Measurements from ENCODE around the gene G3BP2.
"Not testable (repeated sequence)": the region's sequence is repeated elsewhere in the genome, so short reads cannot be mapped to it uniquely, and the experiment has no call there.

Gene G3BP2

DNA sequence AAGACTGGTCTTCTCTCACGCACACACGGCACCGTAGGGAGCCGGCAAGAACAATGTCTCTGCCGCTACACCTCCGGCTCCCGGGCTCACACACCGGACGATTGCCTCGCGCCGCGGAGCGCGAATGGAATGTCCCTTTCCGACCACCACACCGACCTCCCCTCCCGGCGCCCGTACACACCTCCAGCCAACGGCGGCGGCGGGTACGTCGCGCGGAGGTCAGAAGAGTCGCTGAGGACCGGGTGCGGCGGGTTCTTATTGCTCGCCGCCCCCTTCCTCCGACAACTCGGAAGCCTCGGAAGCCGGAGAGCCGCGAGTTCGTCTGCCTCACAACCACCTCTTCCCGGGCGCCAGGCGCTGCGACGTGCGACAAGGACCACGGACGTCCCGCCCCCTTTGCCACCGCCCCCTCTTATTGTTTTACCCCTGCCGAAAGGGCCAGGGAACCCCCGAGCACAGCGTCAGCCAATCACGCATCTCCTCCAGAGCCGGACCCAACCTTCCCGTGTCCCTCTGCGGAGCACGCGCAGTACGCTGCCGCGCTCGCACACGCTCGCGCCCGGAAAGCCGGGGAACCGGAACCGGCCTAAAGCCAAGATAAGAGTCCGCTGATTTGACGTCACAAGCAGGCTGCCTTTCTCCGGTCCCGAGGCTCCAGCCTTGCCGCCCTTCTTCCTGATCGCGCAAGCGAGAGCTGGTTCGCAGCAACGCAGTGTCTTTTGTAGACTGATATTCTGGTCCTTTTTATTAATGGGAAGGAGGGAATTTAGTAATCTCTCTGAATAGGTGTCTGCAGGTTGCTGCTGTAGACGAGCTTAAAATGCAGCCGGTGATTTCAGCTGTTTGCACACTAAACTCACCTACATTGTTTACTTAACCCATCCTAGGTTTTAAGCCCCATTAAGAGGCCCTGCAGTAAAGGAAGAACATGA, at the start of gene G3BP2:
G3BP2 (minus strand) TSS at position 385 of the 932 bp plus-strand sequence. CDS start 11,386 bp downstream, outside the sequence.
- DNase-seq: peak; percentile 97

DNA sequence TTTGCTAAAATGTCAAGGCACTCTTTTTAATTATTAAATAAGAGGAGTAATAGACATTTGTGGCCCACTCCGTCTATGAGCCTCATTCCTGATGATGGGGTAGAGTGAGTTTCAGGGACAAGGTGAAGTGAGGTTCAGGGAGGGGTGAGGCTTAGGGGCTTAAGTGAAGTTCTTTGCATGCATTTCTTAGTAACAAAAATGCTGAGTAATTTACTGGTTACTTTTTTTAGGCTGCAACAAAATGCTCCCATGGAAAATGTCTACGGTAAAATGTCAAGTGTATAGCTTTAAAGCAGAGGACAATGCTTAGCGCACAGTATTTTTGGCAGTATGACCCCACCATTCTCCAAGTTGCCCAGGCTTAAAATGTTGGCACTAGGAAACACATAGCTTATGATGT, 49.2 kb upstream of the G3BP2 start:
- no peak for DNase-seq

DNA sequence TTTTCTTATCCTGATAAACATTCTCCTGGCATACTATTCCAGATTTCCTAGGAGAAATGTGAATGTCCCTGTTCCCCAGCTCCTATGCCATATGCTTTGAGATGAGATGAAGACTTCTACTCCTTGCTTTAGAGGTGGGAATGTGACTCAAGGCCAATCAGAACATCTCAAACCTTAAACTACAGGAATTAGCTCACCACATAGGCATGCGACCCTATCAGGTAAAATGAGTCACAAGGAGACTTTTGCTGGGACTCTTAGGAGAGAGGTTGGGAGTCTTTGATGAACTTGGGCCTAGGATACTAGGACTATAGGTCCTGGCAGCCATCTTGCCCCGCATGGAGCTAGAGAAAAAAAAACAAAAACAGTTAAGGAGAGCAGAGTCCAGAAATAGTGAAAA, 45.3 kb upstream of the G3BP2 start:
- DNase-seq: no peak

DNA sequence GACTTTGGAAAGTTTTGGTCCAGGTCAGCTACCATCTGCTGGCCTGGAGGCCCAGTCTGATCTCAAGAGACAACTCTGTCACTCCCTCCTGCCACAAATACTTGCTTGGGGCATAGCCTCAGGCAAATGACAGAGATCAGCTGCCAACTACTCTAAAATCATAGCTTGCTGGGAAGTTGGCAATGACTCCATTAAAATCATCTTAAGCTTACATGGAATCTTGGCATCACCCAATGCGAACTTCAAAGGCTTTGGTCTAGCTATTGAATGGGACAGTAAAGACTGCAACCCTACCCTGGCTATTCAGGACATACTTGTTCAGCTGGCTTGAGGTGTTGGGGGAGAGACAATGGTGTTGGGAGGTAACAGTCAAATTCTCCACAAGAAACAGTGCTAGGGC, 44.2 kb upstream of the G3BP2 start:
- DNase-seq: no peak

DNA sequence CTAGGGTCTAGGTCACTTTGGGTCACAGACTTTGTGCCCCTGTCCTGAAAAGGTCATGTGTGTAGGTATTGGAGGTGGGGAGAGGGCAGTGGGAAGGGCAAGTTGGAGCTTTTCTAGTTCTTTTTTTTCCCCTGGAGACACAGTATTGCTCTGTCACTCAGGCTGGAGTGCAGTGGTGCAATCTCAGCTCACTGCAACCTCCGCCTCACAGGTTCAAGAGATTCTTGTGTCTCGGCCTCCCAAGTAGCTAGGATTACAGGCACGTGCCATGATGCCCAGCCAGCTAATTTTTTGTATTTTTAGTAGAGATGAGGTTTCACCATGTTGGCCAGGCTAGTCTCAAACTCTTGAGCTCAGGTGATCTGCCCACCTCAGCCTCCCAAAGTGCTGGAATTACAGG, 42.8 kb upstream of the G3BP2 start:
- DNase-seq: not testable (repeated sequence)

DNA sequence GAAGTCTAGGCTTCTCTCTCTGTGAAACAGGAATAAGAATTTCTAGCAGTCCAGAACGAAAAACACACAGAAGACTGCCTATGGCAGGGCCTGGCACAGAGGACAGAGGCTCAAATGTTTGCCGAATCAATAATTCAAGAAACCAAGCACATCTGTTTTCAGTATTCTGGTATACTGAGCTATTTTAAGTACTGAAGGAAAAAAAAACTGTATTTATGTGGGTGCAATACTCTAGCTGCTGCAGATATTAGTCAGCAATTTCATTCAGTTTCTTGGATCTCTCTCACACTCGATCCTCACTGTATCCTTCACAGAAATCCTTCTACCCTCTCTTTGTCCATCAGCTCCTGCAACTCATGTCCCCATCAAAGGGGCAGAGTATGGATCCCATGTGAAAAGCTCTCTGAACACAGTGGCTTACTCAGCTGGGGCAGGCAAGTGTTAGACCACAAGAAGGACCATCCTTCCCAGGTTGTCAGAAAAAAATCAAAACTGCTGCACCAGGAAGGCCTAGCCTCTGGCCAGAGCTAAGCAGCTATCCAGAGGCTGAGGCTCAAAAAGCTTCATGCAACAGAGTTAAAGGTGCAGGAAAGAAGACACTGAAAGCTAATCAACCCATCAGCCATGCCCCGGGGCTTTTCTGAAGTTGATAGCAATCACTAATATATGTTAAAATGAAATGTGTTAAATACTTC, 42.0 kb upstream of the G3BP2 start:
- DNase-seq: no peak

DNA sequence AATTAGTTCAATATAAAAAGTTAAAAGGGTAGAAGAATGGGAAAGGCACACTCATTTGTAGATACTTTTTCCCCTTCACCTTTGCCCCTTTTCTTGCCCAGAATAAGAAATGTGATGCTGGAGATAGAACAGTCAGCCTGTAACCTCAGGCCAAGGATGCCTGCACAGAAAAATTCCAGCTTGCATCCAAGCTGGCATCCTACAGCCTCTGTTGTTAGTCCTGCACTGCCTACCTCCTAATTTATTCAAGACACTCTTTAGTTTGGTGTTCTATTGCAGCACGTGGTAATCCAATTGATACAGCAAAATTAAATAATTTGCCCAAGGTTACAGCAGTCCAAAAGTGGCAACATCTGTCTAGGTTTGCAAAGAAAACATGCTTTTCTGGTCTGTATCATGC, 41.5 kb upstream of the G3BP2 start:
- DNase-seq: no peak

DNA sequence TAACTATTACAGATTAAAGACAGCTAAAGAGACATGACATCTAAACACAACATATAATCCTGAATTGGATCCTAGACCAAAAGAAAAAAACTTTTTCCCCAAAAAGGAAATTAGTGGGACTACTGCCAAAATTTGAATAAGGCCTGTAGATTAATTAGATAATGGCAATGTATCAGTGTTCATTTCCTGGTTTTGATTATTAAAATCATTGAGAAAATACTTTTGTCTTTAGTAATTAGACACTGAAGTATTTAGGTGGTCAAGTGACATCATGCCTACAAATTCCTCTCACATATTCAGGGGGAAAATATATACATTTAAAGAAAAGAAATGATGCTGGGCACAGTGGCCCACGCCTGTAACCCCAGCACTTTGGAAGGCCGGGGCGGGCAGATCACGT, 40.8 kb upstream of the G3BP2 start:
- DNase-seq: no peak

DNA sequence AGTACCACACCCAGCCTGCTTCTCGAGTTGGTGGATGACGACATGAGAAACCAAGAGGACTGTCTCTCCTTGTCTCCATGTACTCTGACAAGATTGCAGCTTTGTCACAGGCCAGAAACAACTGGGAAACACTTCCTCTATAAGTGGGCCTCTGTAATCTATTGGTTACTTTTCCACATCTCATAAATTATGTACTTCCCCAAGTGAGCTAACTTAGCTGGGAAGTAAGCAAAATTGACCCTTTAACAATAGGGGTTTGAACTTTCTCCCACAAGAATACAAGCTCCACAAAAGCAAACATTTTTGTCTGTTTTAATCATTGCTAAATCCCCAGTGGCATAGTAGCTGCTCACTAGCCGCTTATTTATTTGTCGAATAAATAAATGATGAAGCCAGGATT, 37.0 kb upstream of the G3BP2 start:
- no peak for DNase-seq

DNA sequence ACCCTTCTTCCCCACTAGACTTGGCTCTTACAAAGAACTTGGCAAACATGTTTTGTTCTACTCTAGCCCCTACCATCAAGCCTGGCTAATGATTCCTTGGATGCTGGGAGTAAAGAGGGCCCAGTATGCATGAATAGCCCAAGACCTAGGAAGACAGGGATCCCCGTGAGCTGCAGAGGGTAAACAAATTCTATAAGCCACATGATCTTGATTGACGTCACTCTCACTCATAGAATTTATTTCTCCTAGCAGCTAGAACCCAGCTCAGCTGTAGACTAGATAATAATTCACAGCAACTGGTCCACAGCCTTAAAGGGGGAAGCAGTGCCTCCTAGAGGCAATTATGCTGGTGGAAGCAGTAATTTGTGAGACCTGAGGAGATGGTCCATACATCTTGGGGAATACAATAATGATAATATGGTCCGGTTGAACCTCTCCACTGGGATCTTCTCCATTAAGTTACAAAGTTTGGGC, 35.0 kb upstream of the G3BP2 start:
- DNase-seq: peak; percentile 29

DNA sequence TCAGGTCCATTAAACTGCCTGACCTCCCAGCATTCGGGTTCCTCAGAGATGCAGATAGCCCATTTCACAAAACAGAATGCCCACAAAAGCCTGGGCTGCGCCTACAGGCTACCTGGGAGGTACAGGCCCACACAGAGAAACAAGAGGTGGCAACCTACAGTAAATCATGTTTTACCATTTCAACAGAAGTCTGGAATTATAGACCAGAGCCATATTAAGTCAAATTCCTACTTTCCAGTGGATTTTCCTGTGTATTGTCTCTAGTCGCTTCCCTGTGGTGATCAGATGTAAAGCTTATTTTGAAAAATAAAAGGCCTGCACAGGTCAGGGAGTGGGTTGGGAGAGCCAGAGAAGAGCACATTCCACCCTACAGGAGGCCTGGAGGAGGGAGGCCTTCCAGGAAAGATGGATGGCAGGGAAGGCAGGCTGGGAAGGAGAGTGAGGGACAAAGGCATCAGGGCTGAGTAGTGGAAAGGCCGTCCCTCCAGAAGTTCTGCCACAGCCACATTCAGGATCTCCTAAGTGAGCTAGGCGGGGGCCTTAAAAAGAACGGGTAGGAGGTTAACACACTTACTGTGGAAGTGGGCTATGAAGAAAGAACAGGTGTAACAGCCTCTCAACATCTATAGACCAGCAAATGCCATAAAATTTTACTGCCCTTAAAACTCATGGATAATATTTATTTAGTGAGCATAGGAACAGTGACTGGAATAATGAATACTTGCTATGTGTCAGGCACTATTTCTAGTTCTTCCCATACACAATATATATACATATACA, 32.2 kb upstream of the G3BP2 start:
- no peak for DNase-seq

DNA sequence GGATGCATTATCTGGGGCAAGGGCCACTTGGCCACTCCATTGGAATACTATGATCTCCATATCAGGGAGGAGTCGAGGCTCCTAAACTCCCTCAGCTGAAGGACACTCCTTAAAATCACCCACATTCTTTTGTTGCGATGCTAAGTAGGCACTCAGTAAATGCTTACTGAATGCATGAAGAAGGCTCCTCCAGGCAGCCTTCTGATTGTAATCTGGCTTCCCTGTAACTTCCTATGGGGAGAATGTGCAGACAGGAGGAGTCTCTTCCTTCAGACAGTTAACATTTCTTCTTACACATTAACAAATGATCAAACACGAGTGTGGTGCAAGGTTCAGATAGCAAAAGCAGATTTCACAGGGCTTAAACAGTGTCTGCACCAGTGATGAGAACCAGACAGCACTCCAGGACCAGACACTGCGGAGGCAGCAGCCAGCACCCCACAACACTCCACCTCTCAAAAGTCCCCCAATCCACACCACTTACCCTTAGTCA, 29.8 kb upstream of the G3BP2 start:
- no peak for DNase-seq

DNA sequence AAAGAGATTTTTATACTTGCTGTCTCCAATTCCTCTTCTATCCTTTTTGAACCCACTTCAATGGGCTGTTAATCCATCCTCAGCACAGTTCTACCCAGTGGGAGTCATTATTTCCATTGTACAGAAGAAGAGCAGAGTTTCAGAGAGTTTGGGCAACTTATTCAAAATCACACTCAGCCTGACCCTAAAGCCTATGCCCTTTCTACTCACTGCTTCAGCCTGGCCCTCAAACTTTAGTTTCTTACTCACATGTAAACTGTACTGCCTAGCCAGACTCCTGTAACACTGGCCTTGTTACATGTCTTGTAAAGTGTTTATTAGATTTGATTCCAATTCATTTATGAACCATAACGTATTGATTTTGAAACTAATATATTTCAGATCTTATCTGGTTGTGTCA, 26.1 kb upstream of the G3BP2 start:
- DNase-seq: no peak

DNA sequence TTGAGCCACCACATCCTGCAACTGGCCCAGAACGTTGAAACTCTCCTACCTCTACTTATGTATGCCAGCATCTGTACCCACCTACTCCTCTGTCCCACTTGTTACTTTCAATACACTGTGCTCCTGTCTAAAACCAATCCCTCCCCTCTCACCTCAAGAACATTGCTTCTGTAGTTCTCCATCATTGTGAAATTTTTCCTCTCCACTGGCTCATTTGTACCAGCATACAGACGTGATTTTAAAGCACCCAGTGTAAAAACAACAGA, 25.7 kb upstream of the G3BP2 start:
- DNase-seq: no peak

DNA sequence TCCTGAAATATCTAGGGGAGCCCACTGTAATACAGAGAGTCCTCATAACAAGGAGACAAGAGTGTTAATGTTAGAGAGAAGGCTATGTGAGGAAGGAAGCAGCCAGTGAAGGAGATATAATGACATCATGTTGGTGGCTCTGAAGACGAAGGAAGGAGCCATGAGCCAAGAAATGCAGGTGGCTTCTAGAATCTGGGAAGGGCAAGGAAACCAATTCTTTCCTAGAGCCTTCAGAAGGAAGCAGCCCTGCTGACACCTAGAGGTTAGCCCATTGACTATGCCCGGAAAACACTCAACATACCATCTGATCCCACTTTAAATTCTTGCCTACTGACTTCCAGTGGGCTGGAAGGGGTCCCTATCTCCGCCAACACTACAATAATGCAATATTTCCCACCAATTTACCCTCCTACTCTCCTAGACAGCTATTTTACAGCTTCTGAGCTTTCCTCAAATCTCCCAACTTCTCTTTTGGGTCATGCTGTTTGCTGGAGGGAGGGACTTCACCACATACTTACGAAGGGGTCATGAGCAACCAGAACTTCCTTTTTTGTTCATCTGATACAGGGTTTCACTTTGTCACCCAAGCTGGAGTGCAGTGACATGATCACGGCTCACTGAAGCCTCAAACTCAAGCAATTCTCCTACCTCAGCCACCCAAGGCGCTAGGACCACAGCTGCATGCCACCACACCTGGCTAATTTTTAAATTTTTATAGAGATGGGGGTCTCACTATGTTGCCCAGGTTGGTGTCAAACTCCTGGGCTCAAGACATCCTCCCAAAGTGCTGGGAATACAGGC, 25.2 kb upstream of the G3BP2 start:
- DNase-seq: no peak

DNA sequence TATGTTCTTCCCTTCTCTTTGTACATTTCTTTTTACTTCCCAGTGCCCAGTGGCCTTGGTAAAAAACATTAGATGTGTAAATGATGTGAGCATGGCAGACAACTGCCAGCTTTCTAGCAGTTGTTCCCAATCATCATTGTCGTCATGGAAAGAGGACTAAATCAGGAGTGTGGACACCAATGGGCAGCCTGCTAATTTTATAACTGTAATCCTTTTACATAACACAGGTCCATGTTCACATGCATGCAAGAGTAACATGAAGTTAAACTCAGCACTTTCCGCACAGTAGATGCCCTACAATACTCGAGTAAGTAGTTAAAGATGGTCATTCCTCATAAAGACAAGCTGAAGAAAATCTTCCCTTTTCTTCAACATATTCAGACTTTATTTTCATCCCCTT, 23.4 kb upstream of the G3BP2 start:
- no peak for DNase-seq

DNA sequence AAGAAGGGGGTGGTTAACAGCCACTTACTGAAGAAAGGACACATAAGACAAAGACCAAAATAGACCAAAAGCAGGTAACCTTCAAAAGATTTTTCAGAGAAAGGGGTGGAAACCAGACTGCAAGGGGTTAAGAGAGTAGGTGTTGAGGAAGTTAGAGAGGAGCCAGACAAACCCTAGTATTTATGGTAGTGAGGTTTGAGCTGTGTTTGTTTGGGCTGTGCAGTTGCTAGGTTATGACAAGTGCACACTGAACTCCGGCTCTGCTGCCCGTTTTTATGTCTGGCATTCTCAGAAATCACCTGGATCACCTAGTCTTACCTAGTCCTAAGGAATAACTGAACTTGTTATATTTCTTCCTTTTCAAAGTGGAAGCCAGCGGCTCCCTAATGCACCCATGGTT, 22.9 kb upstream of the G3BP2 start:
- no peak for DNase-seq

DNA sequence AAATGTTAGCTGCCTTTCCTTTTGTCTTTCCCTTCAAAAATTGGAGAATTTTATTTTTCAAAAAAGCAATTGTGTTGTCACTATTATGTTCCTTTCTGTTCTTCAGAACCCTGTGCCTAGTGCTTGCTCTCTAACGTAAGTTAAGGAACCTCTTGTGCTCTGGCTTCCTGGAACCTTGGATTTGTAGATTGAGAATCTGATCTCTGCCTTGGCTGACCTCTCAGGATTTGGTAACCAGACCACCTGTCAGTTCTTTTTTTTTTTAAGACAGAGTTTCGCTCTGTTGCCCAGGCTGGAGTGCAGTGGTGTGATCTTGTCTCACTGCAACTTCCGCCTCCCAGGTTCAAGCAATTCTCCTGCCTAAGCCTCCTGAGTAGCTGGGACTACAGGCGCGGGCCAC, 18.9 kb upstream of the G3BP2 start:
- DNase-seq: not testable (repeated sequence)

DNA sequence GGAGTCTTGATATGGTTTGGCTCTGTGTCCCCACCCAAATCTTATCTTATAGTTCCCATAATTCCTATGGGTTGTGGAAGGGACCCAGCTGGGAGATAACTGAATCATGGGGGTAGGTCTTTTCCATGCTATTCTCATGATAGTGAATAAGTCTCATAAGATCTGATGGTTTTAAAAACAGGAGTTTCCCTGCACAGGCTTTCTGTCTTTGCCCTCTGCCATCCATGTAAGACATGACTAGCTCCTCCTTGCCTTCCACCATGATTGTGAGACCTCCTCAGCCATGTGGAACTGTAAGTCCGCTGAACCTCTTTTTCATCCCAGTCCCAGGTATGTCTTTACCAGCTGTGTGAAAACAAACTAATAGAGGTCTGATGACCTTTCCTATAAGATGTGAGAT, 13.9 kb upstream of the G3BP2 start:
- DNase-seq: not testable (repeated sequence)

DNA sequence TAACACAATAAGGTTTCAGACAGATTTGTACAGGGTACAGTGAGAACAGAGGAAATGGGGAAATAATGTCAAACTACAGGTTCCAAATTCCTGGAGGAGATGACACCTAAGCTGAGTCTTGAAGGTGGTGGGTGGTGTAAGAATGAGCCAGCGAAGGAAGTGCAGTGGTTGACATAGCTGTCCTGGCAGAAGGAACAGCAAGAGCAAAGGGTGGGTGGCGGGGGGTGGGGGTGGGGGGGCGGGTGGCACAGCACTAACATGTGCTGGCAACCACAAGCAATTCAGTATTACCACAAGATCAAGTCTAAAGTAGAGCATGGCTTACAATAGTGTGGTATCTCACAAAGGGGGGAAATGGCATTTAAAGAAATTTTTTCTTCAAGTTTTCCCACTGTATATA, 13.1 kb upstream of the G3BP2 start:
- peak; percentile 10 for DNase-seq

DNA sequence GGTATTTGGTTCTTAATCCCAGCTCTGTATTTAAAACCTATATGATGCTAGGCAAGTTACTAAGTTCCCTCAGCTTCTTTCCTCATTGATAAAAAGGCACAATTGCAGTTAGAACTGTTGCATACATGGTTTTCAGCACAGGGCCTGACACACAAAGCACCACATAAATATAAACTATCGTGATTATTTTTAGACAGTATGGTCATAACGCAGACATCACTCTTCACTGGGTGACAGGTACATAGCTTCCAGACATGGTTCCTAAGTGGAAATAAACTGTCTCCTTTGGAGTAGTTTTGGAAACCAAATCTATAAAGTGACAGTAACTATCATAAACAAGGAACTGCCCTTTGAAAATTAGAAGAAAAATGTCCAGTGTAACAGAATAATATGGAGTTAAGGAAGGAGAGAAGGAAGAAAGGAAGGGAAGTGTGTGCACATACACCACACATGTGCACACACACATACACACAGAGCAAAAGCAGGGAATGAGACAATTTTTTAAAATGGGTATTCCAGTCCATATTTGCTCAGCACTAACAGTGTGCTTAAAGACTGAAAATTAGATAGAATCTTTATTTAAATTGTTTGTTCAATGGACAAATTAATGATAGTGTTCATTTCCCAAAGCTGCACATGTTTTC, 12.5 kb upstream of the G3BP2 start:
- no peak for DNase-seq
